HG03025 (cell line): ENCODE results near the gene SP7.

Source experiments
- ATAC-seq: cut with Tn5 transposase; IDR thresholded peaks from one replicate; pipeline ENCODE4 v1.9.1; 2021; ENCODE audit warnings: mild to moderate bottlenecking, moderate library complexity; ENCODE audit not compliant: unreplicated experiment, low FRiP score

Gene SP7

DNA sequence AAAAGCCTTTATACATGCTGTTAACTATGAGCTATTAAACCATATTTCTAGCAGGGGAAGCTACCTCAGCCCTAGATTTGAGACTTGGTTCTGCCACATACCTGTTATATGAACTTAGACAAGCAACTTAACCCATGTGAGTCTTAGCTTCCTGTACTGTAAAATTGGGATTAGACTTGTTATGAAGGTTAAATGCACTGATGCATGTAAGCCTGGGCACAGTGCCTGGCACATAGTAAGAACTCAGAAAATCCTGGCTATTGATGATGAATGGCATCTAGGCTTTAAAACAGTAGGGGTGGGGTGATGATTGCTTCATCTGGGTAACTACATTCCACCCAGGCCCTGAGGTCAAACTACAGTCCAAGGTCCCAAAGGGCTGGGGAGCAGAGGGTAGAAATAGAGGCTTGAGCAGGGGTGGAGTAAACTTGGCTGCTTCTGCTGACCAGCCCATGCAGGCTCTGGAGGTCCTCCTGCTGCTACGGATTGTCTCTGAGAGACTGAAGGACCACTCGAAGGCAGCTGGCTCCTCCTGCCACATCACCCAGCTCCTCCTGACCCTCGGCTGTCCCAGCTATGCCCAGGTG is 56.8 kb downstream of the SP7 start:
- ATAC-seq: no peak

DNA sequence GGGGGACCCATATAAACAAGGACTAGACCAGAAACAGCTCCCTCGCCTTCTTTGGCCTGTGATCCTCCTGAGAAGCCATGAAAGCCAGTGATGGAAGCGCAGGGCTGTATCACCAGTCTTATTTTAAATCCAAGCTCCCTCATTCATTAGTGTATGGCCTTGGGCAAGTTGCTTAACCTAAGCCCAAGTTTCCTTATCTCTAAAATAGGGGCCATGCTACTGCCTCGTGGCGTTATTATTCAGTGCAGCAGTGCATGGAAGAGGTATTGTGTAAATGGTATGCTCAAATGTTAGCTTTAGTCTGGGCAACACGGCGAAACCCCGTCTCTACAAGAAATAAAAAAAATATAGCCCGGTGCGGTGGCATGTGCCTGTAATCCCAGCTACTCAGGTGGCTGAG is 58.2 kb downstream of the SP7 start:
- ATAC-seq: no peak
